NCI-H1417 treated with DMSO at 0.1 percent for 48 hours (cell line): ENCODE data around the gene ANXA9.
A peak's percentile ranks its signal among the peaks of the same experiment; 100 is the strongest.

Experiments
- DNase-seq: peaks from one replicate; lab custom pipeline; 2025; lab: John Stamatoyannopoulos, UW

The ANXA9 gene

DNA sequence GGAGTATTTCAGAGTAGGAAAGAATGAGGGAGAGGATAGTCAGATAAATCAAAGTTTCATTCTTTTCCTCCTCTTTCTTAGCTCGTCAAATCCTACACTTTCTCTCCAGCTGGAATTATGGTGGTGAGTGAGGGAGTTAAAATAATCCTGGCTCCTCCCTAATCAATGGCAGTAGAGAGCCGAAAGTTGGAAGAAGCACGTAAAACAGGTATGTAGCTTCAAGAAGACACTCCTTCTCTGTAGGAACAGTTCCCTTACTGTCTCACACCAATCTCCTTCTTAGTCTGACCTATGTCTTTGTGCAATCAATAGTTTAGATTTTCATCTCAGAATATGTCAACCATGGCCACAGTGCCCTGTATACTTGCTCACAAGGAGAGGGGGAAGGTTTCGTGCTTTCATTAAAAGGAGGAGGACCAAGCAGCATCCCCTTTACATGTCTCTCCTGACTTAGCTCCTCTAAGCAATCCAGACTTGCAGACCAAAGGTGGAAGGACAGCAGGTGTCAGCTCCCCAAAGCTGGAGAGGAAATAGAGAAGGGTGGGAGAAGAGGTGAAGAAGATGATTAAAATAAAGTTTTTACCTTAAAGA is 23.7 kb downstream of the ANXA9 start:
- no peak for DNase-seq

DNA sequence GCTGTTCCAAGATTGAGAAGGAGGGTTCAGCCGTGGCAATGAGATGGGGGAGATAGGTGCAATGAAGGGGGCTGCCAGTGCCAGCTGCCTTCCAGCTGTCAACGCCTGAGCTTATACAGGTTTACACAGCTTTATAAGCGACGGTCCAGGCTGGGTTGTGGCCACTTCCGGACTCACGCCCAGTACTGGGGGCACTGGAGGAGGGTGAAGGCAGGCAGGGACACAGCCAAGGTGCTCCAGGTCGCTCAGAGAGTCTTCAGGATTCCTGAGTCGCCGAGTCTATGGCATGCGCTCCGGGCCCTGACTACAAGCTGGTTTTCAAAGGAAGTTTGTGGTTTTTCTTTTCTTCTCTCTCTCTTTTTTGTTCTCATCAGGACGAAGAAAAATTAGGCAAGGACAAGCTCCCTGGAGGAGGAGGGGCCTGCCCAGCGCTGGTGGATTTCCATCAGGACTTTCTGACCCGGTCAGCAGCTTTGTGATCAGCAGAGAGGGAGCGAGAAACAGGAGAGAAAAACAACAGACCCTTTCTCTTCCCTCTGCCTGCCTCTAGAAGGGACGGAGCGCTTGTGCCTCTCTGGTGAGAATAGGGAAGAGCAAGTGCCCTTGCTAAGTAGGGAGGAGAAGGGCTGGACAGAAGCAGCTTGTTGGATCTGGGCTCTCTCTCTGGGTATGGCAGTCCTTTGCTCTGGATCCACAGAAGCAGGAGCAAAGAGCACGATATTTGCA is 24.4 kb downstream of the ANXA9 start, which contains the start of gene MINDY1:
Gene MINDY1 (minus strand): TSS at position 576 of the 726 bp plus-strand sequence. CDS start 4,285 bp downstream, outside the sequence.
- DNase-seq: peak; percentile 40

DNA sequence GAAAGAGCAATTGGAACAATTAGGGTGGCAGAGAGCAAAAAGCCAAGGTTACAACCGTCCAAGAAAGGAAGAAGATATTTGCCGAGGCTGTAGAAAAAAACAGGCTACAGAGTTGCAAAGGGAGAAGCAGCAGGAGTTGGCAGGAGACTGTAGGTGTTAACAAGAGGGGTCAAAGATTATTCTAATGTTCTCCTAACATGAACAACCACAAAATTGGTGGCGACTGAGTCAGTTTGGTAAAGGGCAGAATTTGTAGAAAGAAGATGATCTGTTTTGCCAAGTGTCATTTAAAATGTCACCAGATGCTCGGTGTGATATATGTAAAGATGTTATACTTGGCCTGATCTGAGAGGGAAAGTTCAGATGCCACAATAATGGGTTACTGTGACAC is 25.8 kb downstream of the ANXA9 start:
- DNase-seq: no peak

DNA sequence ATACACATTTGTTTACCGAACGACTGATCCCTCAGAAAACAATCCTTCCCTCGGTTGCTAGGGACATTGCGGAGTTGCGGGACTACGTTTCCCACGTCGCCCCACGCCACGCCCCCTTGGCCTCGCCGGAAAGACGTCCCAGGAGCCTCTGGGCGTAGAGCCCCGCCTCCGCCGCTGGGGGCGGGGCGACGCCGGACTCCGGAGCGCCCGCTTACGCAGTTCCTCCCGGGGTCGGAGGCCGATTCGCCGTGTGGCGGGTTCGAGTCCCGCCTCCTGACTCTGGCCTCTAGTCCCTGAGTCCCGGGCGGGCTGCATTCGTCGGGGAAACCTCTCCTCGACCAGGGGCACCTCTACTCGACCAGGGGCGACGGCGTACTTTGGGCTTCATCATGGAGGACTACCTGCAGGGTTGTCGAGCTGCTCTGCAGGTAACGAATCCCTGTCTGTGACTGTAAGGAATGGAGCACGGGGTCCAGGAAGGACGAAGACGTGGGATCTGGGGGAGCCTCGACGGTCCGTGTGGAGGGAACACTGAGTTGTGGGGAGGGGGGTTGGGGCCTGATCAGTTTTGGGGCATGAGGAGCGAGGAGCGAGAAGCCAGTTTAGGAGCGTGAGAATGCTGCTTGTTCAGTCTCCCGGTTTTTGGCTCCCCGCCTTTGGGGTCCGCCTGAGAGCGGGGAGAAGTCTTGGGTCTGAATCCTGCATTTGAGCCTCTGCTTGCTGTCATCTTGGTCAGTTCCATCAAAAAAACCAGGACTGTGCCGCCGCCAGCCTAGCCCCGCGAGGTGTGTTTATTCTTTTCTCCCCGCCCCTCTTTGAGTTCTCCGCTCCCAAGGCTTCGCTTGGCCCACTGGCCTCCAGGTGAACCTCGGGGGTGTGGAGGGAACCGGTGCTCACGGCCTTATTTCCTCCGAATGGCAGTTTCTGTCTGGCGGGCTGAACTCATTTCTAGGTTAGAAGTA is 26.4 kb downstream of the ANXA9 start, which contains the start of gene PRUNE1:
Gene PRUNE1 (plus strand): TSS at position 206 of the 962 bp plus-strand sequence. CDS start 184 bp downstream, at position 390.
- peak; percentile 49 for DNase-seq

DNA sequence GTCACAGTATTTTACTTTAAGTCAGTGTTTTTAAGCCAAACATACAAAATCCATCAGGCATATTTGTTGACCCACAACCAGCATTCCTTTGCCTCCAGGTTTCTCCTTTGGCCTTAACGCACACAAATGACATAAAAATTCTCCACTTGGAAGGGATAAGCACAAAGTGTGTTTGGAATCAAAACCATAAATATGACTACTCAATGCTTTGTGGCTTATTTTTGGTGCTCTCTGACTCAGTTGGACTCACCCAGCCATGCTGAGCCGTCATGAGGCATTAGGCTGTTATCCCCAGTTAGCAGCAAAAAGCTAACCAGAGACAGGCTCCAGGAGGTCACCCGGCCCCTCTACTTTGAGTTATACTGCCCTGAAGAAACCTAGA is 27.1 kb downstream of the ANXA9 start:
- no peak for DNase-seq

DNA sequence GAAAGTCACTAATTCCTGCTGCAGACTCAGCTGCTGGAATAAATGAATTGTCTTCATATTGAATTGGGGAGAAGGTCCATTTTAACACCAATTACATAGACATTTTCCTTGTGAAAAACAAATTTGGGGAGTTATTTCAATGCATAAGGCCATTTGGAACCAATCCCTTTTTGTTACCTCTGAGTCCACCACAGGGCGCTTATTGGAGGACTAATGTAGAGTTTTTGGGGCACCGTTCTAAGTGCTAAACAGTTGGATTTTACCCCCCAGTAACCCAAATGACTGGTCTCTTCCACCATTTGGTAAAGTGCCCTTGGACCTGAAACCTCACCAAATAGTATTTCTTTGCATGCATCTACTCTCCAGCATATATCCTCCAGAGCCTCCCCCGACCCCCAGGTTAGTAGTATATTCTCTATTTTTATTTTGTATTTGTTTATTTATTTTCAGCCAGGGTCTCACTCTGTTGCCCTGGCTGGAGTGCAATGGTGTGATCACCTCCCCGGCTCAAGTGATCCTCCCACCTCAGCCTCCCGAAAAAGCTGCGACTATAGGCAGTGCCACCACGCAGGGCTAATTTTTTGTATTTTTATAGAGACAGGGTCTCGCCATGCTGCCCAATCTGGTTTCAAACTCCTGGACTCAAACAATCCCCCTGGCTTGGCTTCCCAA is 27.7 kb downstream of the ANXA9 start:
- DNase-seq: no peak

DNA sequence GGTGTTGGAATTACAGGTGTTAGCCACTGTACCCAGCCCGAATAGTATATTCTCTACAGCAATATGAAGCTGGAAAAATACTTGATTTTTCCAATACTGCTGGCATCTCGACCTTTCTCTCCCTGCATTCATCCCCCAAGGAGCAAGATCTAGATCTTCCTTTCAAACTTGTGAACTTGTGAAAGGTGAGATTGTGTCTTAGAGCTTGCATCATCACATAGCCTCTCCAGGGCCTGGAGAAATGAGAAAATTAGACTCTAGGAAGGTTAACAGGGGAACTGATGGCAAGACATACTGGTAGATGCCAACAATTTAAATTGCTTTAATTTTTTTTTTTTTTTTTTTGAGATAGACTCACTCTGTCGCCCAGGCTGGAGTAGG is 28.2 kb downstream of the ANXA9 start:
- DNase-seq: no peak

DNA sequence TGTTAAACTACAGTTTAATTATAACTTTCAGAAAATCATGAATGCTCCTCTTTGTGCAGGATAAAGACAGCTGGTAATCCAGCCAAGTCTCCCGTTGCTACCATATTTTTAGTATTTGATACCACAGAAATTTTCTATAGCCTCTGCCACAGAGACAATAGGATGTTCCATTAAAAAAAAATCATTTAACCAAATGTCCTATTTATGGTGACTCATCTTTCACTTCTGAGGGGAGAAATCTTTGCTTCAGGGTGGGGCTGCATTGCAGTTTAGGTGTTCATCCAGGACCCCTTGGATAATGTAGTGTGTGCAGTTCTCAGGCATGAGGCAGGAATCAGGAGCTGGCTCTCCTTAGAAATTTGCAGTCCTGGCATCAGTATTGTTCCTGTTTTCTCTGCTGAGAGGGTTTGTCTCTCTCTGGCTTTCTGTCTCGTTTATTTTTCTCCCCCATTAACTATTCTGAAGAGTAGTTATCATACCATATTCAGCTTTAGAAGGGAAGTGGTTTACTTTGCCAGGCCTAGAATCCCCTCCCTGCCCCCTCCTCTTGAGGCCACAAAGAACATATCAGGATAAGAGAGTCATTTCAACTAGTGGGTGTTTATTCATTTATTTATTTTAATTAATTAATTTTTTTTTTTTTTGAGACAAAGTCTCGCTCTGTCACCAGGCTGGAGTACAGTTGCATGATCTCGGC is 29.2 kb downstream of the ANXA9 start:
- no peak for DNase-seq

DNA sequence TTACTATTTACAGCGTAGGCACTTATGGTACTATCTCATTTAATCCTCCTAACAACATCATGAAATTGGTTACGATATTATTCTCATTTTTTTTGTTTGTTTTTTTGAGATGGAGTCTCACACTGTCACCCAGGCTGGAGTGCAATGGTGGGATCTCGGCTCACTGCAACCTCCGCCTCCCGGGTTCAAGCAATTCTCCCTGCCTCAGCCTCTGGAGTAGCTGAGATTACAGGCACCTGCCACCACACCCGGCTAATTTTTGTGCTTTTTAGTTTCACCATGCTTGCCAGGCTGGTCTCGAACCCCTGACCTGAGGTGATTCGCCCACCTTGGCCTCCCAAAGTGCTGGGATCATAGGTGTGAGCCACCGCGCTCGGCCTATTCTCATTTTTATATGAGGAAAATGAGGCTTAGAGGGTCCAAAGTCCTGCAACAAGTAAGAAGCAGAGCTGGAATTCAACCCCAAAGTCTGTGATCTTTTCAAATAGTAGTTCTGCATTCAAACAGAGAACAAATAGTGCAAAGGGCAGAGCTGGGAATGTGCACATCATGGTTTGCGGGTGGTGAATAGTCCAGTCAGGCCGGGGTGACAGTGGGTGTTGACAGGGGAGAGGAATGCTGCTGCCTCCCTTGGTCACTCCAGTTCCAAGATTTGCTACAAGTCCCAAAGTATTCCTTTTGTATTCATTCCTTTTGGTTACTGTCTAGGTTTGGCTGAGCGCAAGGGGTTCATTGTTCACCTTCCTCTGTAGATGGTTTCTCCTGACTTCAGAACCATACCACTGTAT is 30.8 kb downstream of the ANXA9 start:
- DNase-seq: no peak

DNA sequence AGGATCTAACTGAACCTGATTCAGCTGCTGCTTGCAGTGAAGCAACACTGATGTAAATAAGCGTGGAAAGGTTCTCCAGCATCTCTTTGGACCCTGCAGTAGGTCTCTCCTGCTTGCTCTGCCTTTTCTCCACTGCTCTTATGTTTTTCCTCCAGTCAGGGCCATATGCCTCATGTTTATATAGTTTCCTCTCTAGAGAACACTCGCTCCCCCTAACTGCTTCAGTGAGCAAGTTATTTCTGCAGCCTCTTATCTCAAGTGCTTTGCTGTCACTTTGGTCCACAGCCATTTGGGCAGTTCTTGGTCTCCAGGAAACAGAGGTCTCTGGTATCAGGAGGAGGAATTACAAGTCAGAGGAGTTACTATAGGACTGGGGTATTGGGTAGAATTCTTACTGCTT is 31.4 kb downstream of the ANXA9 start:
- DNase-seq: no peak

DNA sequence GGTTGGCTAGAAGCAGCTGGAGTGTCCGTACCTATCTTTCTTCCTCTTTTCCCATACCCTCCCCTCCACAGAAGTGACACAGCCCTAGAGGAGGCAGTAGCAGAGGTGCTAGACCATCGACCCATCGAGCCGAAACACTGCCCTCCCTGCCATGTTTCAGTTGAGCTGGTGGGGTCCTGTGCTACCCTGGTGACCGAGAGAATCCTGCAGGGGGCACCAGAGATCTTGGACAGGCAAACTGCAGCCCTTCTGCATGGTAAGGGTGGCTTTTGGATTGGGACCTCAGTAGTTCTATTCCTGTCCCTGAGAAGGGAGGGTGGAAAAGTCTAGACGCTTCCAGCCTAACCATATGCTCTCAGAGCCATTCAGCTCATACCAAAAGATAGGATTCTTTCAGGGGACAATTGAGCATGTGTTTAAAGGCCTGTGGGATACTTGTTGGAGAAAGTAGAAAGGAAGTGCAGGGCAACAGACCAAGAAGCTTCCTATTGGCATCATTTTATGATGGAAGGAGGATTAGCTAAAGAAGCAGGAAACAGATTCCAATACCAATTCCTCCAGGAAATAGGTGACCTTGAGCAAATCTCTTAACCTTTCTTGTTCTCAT is 42.6 kb downstream of the ANXA9 start:
- no peak for DNase-seq

DNA sequence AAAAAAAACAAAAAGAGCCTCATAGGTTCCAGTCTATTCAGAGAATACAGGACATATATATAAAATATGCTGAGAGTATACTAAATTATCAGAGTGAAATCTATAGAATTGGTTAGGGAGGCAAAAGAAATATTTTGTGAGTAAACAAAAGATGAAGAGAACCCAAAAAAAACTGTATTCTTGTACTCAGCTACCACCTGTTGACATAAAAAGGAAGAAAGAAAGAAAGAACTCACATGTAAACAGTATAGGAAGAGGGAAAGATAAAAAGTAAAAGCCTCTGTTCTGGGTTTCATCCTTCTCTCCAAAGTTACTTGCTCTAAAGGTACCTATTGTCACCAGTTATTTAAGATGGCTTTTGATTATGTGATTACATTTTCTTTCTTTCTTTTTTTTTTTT is 44.4 kb downstream of the ANXA9 start:
- no peak for DNase-seq

DNA sequence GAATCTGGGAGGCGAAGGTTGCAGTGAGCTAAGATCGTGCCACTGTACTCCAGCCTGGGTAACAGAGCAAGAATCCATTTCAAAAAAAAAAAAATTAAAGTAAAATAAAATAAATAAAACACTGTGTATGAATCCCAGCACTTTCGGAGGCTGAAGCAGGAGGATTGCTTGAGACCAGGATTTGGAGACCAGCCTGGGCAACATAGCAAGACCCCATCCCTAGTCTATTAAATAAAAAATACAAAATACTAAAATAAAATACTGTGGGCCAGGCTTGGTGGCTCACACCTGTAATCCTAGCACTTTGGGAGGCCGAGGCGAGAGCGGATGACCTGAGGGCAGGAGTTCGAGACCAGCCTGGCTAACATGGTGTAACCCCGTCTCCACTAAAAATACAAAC is 50.1 kb downstream of the ANXA9 start:
- DNase-seq: no peak

DNA sequence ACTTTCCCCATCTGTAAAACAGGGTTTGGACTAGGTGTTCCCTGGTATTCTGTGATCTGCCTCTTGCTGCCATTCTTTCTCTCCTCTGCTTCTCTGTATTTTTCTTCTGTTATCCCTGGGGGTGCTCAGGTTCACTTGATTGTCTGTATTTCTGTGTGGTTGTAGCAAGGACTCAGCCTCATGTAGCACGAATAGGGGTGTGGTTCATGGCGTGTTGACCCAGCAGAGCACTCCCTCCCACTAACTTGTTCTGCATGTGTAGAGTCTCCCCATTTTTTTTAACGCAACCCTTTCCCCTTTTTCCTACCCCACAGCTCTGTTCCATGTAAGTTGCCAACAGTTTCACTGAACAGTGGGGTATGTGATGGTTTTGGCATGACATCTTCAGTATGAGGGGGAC is 53.1 kb downstream of the ANXA9 start:
- no peak for DNase-seq

DNA sequence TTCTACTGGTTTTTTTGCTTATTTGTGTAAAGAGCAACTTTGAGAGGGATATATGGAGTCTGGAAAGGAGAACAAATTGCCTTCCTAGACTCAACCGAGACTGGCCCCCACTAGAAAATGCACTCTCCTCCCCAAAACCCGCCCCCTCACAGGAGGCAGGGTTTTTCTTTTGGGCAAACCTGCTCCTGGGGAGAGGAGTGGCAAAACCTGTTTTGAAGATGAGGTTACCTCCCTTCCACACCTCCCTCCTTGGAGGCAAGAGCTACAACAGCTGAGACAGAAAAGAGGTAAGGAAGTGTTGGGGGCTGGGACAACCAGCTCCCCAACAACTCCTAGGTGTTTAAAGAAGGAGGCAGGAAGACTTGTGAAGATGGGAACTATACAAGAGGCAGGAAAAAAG is 54.3 kb downstream of the ANXA9 start, which contains the start of gene BNIPL:
Gene BNIPL (plus strand): TSS at position 231 of the 400 bp plus-strand sequence. CDS start 140 bp downstream, at position 371.
- no peak for DNase-seq

DNA sequence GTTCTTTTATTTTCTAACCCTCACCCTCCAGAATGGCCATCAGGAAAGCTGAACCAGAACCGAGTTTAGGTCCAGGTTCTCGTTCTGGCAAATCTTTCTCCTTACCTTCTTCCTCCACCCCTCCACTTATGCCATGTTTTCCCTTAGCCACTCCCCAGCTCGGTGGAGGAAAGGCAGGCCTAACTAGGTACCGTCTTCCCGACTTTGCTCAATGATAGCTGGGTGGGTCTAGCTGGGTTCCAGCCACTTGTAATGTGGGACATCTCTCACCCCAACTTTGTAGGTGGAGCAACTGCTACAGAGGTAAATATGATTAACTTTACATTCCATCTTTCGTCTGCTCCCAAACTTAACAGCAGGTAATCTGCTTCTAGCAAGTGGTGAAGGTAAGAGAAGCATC is 54.9 kb downstream of the ANXA9 start:
- no peak for DNase-seq

DNA sequence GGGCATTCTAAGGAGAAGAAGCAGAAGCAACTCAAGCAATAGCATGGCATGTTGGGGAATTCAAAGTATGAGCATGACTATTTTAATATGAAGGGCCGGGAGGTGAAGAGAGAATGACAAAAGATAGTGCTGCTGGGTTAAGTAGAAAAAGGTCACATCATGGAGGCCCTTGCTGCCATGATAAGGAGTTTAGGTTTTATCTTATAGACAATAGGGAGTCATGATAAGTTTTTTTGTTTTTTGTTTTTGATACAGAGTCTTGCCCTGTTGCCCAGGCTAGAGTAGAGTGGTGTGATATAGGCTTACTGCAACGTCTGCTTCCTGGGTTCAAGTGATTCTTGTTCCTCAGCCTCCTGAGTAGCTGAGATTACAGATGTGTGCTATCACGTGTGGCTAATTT is 57.4 kb downstream of the ANXA9 start:
- no peak for DNase-seq

DNA sequence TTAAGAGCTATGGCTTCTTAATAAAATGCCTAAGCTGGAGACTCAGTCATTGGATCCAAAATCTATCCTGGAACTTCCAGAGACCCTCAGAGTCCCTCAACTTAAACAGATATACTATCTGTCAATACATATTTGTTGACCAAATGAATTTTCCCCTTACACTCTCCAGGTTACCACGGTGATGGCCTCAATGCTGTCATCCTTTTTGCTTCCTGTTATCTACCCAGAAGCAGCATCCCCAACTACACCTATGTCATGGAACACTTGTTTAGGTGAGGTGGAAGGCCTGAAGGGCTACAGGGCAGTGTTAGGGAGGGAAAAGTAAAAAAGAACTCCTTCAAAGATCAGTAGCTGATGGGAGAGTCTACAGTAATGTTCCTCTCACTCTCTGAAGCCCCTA is 61.1 kb downstream of the ANXA9 start:
- no peak for DNase-seq
